GM18907 (cell line): ENCODE measurements around the gene ANTXR1.

ENCODE experiments used
- ATAC-seq: cut with Tn5 transposase; IDR thresholded peaks from one replicate; pipeline ENCODE4 v1.9.1; 2021; ENCODE audit warnings: mild to moderate bottlenecking, moderate library complexity; ENCODE audit not compliant: unreplicated experiment

ANTXR1 gene

DNA sequence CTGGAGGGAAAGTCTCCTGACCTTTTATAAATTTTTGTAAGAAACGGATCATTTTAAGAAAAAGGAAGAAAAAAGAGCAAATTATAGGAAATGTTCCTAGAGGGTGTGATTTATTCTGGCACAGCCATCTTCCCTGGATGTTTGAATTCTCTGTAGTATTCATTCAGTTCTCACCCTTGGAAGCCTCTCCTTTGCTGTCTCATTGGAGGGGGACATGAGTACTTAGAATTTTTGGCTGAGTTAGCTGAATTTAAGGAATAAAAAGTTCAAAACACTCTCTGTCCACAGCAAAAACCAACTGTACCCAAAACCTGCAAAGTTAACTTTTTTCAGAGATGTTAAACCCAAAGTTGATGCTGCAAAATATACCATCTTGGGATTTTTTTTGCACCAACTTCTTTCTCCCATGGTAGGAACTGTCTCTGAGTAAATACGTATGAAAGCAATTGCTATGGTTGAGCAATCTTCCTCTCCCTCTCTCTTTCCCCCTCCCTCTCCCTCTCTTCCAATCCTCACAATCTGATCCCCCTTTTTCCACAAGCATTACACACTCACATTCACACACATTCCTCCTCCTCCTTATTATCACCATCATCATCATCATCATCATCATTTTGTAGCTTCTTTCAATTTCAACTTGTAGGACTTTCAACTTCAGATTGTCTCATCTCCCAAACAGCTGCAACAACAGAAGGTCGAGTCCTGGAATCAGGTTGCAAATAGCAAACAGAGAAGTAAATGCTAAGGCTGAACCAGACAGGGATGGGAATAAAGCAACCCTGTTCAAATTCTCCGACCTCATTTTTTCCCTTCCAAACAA, 190.4 kb downstream of the ANTXR1 start:
- ATAC-seq: no peak

- ATAC-seq: no peak
Observed at GRCh38 chr2:69204654-69205053, 191.7 kb downstream of the ANTXR1 start.

- ATAC-seq: no peak
Observed at GRCh38 chr2:69205076-69205475, 192.1 kb downstream of the ANTXR1 start.

GRCh38 chr2:69205491-69205890, 192.5 kb downstream of the ANTXR1 start:
- no peak for ATAC-seq

DNA sequence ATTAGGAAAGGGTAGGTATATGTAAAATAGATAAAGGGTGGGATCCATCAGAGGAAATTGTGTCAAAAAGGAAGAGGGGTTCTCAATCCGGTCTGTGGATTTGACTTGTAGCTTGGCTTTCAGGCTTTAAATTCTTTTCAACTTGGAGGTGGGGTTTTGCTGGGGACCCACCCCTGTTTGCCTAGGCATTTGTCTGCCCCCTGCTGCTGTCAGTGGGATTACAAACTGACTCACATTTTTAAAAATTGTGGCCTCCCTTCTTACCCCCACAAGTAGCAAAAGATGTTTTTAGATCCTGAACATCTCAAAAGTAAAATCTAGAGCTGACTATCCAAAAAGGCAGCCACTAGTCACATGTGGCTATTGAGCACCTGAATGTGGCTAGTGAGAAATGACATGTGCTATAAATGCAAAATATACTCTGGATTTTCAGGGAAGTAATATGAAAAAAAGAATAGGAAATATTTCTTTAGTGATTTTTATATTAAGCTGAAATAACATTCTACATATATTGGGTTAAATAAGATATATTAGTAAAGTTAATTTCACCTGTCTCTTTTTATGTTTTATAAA, 195.1 kb downstream of the ANTXR1 start:
- ATAC-seq: no peak

DNA sequence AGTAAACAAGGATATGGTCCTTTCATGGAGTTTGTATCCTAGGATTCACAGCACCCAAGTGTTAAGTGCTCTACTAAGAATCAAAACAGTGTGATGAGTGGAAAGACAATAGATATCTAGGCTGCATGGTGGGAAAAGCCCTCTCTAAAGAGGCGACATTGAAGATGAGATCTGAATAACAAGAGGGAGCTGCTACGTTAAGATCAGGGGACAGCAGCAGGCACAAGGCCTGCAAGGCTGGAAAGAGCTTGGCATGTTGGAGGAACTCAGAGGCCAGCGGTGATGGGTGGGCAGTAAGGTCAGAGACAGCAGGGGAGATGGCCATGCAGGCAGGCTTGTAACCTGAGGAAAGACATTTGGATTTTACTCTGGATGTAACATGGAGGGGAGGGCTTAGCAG, 196.5 kb downstream of the ANTXR1 start:
- no peak for ATAC-seq

- no peak for ATAC-seq
Observed at GRCh38 chr2:69210385-69210784, 197.4 kb downstream of the ANTXR1 start.

DNA sequence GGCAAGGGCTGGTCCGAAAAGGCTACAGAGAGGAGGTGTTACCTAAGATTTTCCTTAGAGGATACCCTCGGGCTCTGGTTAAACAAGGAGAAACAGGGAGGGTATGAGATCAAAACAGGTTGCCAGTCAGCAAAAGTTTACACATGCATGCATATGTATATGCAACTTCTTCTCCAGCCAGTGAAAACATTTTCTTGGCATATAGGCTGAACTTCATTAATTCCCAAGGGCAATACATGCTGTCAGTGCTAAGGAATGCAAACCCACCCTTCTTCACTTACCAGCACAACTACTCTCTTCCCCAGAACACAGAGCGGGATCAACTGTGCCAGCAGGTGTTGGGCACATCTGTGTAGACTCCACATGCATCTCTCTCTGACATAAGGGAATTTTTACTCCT, 198.1 kb downstream of the ANTXR1 start:
- ATAC-seq: no peak

DNA sequence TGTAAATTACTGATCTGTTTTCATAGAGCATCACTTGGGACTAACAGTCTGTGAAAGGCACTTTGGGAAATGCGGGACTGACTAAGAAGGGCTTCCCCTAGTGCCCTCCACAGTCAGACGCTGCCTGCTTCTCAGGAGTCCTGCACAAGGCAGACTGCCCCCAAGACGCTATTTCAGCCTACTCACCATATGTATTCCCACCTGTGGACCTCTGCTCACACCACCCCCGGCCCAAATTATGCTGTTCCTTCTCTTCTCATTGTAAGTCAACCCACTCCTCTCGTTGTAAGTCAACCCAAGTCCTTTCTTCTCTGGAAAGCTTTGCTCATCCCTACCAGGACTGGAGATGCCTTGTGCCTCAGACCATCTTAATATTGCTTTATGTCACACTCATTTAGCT, 198.7 kb downstream of the ANTXR1 start:
- no peak for ATAC-seq

- ATAC-seq: no peak
Observed at GRCh38 chr2:69212238-69213028, 199.5 kb downstream of the ANTXR1 start.

DNA sequence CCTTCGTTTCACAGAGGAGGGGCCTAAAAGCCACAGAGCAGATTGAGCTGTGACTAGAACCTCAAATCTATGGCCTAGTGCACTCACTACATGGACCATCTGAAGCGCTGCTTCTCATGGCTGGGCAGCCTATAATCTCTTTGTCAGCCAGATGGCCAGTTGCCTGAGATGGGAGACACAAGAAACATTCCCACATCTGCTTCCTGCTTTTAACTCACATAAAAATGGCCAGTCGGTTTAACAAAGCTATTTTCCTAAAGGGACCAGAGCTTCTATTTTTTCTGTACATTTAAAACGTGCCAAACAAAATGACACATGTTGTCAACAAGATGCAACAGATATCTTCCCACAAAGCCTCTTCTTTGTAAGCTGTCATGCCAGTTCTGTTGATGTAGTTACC, 200.2 kb downstream of the ANTXR1 start:
- ATAC-seq: no peak

DNA sequence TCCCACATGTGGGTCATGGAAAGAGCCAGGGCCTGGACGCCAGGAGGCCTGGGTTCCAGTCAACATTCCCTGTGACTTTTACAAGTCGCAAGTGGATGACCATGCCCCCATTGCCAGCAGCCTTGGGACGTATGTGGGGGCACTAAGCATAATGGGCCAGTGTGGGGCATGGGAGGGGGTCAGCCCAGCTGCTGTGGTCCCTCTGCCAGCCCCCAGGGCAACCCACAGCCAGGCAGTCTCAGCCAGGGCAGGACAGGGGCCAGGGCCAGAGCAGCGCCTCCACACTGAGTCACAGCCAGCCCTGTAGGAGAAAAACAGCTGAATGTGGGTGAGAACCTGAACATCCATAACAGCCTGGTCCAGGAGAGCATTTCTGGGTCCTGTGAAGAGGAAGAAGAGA, 200.8 kb downstream of the ANTXR1 start:
- no peak for ATAC-seq

GRCh38 chr2:69214898-69215297, 201.9 kb downstream of the ANTXR1 start:
- ATAC-seq: no peak

DNA sequence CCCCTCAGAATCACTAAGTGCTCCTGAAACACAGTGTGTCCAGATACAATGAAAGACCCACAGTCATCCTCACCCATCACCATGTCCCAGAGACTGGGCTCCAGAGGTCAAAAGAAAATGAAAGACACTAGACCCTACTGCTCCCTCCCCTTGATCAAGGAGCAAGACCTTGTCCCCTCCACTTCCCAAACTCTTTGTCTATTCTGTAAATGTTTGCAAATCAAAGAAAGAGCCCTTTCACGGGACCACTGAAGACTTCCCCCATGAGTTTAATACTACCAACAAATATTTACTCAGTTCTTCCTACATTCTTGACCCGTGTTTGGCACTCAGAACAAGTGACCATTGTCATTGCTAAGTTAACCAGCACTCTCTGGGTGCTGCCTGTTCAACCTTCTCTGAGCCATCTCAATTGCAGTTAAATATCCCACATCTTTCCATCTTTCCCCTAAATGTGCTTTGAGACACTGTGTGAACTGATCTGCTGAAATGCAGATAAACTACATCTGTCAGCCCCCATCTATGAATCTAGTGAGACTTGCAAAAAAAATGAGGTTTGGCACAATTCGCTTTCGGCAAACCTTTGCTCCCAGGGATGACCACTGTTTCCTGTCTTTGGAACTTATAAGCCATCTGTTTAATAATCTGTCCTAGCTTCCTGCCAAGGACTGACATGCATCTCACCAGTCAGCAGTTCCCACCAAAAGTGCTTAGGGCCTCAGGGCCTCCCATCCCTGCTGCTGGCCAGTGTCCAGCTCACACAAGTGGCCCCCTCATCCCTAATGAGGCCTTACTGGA, 203.8 kb downstream of the ANTXR1 start:
- no peak for ATAC-seq

DNA sequence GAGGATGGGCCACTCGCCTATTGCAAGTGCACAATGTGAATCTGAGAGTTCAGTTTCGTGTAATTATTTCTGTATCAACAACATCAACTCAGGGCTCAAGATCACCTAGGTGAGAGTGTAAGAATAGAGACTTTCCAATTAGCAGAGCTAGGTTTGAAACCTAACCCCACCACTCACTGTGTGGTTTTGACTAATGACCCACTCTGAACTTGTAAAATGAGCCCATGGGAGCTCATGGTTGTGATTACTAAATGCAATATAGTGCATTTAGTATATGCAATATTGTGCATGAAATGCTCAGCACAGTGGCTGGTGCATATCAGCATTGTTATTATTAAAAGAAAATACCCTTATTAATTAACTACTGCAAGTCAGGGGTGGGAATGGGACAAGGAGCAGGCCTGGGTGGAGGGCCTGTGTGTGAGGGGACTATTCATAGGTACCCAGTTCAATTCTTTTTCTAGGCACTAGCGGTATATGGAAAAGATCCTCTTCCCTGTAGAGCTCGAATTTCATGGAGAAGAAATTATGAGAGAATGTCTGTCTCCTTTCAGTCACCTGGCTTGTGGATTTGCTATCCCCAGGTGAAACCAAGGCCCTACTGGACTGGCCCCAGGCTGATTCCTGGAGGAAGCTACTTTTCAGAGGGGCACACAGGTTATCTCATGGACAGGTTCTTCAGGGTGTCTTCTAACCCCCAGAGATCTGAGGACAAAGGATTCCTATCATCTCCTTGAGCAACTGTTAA, 204.5 kb downstream of the ANTXR1 start:
- no peak for ATAC-seq

DNA sequence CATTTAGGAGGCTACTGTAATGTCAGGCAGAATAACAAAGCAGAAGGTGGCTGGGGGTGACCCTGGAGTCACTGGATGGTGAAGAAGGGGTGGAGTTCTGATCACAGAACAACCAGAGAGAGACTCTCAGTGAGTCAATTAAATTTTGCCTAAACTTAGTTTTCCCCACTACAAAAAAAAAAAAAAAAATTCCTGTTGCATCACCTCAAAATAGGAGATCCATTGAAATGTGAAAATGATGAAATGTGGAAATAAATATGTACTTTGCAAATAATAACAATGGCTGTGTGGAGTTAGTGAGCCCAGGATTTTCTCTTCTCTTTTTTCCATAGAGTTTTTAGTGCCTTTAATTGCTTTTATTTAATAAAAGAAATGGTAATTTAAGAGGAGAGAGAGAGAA, 208.5 kb downstream of the ANTXR1 start:
- no peak for ATAC-seq

DNA sequence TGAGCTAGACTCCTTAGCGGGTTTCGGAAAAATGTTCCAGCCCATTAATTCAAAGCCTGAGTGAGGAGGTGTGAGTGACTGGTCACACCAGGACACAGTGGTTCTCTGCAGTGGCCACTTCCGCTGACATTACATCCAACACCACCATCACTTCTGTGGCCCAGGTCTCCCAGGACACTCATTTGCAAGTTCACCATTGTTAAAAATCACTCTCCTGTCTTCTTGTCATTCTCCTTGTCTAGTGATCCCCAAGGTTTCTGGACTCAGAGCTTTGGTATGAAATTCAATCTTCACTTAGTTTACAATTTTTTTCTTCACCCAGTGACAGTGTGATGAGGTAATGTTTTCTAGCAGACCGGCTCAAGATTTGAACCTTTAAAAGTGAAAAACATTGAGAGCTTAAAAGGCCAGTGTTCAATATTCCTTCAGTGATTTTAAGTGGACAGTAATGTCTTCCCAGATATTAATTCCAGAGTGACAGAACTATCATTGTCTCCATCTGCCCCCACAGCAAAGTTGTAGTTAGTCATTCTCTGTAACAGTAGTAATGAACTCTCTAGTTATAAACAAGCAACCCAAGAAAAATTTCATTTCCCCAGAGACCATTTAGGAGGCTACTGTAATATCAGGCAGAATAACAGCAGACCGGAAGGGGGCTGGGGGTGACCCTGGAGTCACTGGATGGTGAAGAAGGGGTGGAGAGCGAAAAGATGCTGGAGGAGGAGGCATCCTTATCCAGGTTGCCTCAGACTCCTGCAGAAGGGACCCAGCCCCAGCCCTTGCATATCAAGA, 209.2 kb downstream of the ANTXR1 start:
- no peak for ATAC-seq

GRCh38 chr2:69222953-69223658, 210.1 kb downstream of the ANTXR1 start:
- no peak for ATAC-seq
